ENCODE data around the gene CAMTA1.

- TF ChIP-seq, protein P1, sequence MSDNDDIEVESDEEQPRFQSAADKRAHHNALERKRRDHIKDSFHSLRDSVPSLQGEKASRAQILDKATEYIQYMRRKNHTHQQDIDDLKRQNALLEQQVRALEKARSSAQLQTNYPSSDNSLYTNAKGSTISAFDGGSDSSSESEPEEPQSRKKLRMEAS (IDR thresholded peaks at IDR 0.05): no peak
- TF ChIP-seq RAD21 (IDR thresholded peaks at IDR 0.05; ENCODE audit: low read depth) (no peak), CTCF (IDR thresholded peaks at IDR 0.05 in 2 of 3, conservative IDR thresholded peaks at IDR 0.05 in 1 of 3; ENCODE audit: borderline replicate concordance in 1 of 3, insufficient read depth in 1 of 3, low read depth in 2 of 3, low read length in 2 of 3) (no peak), SIN3A (IDR thresholded peaks at IDR 0.05; ENCODE audit: low read depth) (no peak), ZNF274 (IDR thresholded peaks at IDR 0.05; ENCODE audit: low read depth, low read length) (no peak), EZH2 (IDR thresholded peaks at IDR 0.05) (no peak), POLR2AphosphoS5 (IDR thresholded peaks at IDR 0.05; ENCODE audit: low read depth, low read length) (no peak), SRF (IDR thresholded peaks at IDR 0.05; ENCODE audit: low read depth) (no peak), POLR2A (IDR thresholded peaks at IDR 0.05; ENCODE audit: borderline replicate concordance, extremely low read depth, insufficient read depth, insufficient read length) (no peak), YY1 (IDR thresholded peaks at IDR 0.05; ENCODE audit: extremely low read depth, insufficient replicate concordance, low read depth, low read length) (no peak), REST (IDR thresholded peaks at IDR 0.05; ENCODE audit: low read depth) (no peak)
Measured at GRCh38 chr1:7536891-7537591, 751.8 kb downstream of the CAMTA1 start.

Measured in HCT116 (cell line).